KMS-11 (cell line): ENCODE results near the gene PIK3CD.

Experiments
- H2AFZ ChIP-seq: fragments of 200-600 bp; sonication (generic); 2 replicates; pipeline ENCODE4 v1.6.1; 2016; ENCODE audit warnings: antibody characterized with exemption, mixed run types, low read depth
- H3K27ac ChIP-seq: fragments of 200-600 bp; sonication (generic); 2 replicates; pipeline ENCODE4 v1.6.1; 2016; ENCODE audit warnings: mild to moderate bottlenecking, mixed run types
- H3K27me3 ChIP-seq: fragments of 200-600 bp; sonication (generic); 2 replicates; pipeline ENCODE4 v1.6.1; 2017; ENCODE audit warnings: mild to moderate bottlenecking, low read depth, mixed run types, moderate library complexity; ENCODE audit not compliant: insufficient read depth
- H3K36me3 ChIP-seq: fragments of 200-600 bp; sonication (generic); 2 replicates; pipeline ENCODE4 v1.6.1; 2017; ENCODE audit warnings: mild to moderate bottlenecking, mixed run types; ENCODE audit not compliant: insufficient read depth
- H3K4me1 ChIP-seq: fragments of 200-600 bp; sonication (generic); 2 replicates; pipeline ENCODE4 v1.6.1; 2016; ENCODE audit warnings: mild to moderate bottlenecking, low read depth, mixed run types; ENCODE audit not compliant: poor library complexity, severe bottlenecking
- H3K4me2 ChIP-seq: fragments of 200-600 bp; sonication (generic); 2 replicates; pipeline ENCODE4 v1.7.0; 2016; ENCODE audit warnings: mild to moderate bottlenecking, mixed run types
- H3K4me3 ChIP-seq: fragments of 200-600 bp; sonication (generic); IDR thresholded peaks from 2 replicates; pipeline ENCODE4 v1.6.1; 2017; ENCODE audit warnings: low read depth, low read length, mixed read lengths; ENCODE audit not compliant: insufficient read depth
- H3K79me2 ChIP-seq: fragments of 200-600 bp; sonication (generic); 2 replicates; pipeline ENCODE4 v1.6.1; 2016; ENCODE audit warnings: low read depth, mixed run types; ENCODE audit not compliant: insufficient read depth
- H3K9ac ChIP-seq: fragments of 200-600 bp; sonication (generic); 2 replicates; pipeline ENCODE4 v1.6.1; 2016; ENCODE audit warnings: mild to moderate bottlenecking, mixed run types
- H4K20me1 ChIP-seq: fragments of 200-600 bp; sonication (generic); 2 replicates; pipeline ENCODE4 v1.6.1; 2016; ENCODE audit warnings: mild to moderate bottlenecking, mixed run types; ENCODE audit not compliant: insufficient read depth
- CTCF ChIP-seq: fragments of 200-600 bp; sonication (generic); conservative IDR thresholded peaks from 2 replicates; pipeline ENCODE4 v1.6.1; 2017; ENCODE audit warnings: low read depth, mild to moderate bottlenecking, antibody characterized with exemption, low read length, moderate library complexity, mixed read lengths

Gene PIK3CD

DNA sequence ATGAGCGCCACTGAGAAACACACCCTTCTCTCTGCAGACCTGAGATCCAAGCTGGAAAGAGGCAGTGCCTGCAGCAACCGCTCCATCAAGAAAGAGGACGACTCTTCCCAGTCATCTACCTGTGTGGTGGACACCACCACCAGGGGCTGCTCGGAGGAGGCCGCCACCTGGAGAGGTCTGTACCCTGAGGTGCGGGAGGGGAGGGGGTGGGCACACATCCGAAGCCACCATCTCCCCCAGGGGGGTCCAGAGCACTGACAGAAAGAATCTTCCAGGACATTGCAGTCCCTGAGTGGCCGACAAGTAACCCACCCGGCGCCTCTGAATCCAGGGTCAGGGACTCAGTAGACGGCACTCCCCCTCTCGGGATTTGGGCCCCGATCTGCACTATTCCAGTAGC lies 39.8 kb upstream of the PIK3CD start:
- H3K9ac ChIP-seq = no peak overlapping the region
- H3K27me3 ChIP-seq = no peaks in the 10 kb centered on the region
- no peaks in the 10 kb centered on the region for H3K79me2 ChIP-seq
- H3K4me2 ChIP-seq = no peak overlapping the region
- no peak overlapping the region for H2AFZ ChIP-seq
- no peaks in the 10 kb centered on the region for H3K4me1 ChIP-seq
- no peaks in the 10 kb centered on the region; the same call in 1 of the 2 replicates for H3K36me3 ChIP-seq
- no peak overlapping the region for H3K4me3 ChIP-seq
- no peaks in the 10 kb centered on the region for H4K20me1 ChIP-seq
- no peak for TF ChIP-seq CTCF
- H3K27ac ChIP-seq = no peak overlapping the region

DNA sequence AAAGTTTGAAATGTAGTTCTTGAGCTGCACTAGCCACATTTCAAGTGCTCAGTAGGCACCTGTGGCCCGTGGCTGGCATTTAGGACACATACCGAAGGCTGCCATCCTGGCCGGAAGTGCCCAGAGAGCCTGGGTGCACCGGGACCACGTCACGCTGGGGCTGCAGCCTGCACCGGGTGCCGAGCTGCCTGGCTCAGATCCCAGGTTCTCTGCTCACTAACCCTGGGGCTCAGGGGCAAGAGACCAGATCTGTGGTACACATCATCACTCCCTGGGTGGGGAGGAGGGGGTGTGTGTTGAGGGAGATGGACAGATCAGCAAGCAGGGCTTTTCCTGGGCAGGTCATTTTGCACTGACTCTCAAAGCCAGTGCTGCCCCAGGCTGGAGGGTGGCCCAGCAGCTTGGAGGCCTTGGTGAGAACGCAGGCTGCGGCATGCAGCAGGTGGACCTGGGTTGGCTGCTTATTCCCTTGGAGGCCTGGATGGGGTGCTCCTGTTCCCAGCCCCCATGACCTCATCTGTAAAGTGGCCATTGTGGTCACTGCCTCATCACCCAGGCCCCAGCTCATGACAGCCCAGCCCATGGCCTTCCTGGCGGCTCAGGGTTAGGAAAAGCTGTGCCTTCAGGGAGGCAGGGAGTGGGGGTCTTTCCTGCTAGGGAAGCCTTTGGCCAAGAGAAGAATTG lies 39.2 kb upstream of the PIK3CD start:
- Histone ChIP-seq H4K20me1 (no peaks in the 10 kb centered on the region), H3K79me2 (no peaks in the 10 kb centered on the region), H3K9ac (no peak overlapping the region), H2AFZ (no peak overlapping the region), H3K4me3 (no peak overlapping the region), H3K27me3 (no peaks in the 10 kb centered on the region), H3K36me3 (no peaks in the 10 kb centered on the region; the same call in 1 of the 2 replicates), H3K27ac (no peak overlapping the region), H3K4me2 (no peak overlapping the region), H3K4me1 (no peaks in the 10 kb centered on the region)
- TF ChIP-seq CTCF = no peak

GRCh38 chr1:9612871-9613624 lies 38.5 kb upstream of the PIK3CD start:
- Histone ChIP-seq H3K27ac (no peak overlapping the region), H3K36me3 (no peaks in the 10 kb centered on the region; the same call in 1 of the 2 replicates), H3K9ac (no peak overlapping the region), H3K4me1 (no peaks in the 10 kb centered on the region), H4K20me1 (no peaks in the 10 kb centered on the region), H3K4me2 (no peak overlapping the region), H3K79me2 (no peaks in the 10 kb centered on the region), H3K4me3 (no peak overlapping the region), H3K27me3 (no peaks in the 10 kb centered on the region), H2AFZ (no peak overlapping the region)
- no peak for TF ChIP-seq CTCF

DNA sequence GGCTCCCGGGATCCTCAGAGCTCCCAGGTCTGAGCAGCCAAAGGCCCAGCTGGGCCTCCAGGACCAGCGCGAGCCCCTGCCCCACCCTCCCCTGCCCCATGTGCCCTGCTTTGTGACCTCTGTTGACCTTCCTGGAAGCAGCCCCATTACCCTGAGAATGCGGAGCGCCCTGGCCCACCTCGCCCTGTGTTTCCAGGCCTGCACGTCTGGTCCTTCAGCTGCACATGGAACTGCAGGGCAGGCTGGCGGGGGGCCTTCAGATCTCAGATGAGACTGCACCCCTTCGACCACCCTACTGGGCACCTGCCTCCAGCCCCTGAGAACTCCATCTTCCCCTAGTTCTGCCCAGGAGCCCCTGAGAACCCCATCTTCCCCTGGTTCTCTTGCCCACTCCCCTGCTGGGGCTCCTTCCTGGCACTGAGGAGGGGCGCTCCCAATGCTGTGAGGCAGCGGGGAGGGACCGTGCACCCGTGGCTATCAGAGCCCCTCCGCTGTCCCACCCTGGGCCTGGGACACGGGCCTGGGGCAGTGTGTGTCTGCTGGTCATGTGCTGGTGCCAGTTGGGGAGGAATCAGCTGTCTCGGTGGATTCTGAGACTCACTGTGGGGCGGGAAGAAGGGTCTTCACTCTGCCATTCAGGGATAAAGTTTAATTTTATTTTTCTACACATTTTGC lies 37.8 kb upstream of the PIK3CD start:
- H2AFZ ChIP-seq = no peak overlapping the region
- H4K20me1 ChIP-seq = no peaks in the 10 kb centered on the region
- TF ChIP-seq CTCF = no peak
- H3K36me3 ChIP-seq = no peaks in the 10 kb centered on the region; the same call in 1 of the 2 replicates
- H3K4me3 ChIP-seq = no peak overlapping the region
- no peaks in the 10 kb centered on the region for H3K4me1 ChIP-seq
- no peak overlapping the region for H3K9ac ChIP-seq
- H3K27ac ChIP-seq = no peak overlapping the region
- H3K79me2 ChIP-seq = no peaks in the 10 kb centered on the region
- H3K4me2 ChIP-seq = no peak overlapping the region
- H3K27me3 ChIP-seq = peaks cover 3% of the 10 kb centered on the region; the same call in 1 of the 2 replicates
